Purkinje cell (primary cell): Measurements from ENCODE around the gene JAZF1. TPM values are rescaled to one million over a fixed set of nuclear protein-coding genes. Genes with fewer than 3 reads are reported as not detected.

Experiments
- polyA plus RNA-seq: library from polyadenylated mRNA; unstranded; fragments of >200 nt; fragmentation: Nextera tagmentation; gene quantifications from 2 replicates; pipeline ENCODE4 v1.2.1, GENCODE V29; 2014

The JAZF1 gene
- polyA plus RNA-seq = 1.2 and 13.2 TPM in 2 replicates

GRCh38 chr7:28180364-28181147 is at the start of gene JAZF1:
Gene JAZF1 (minus strand): TSS chr7:28180795.

Other genes with a start within 250 kb of the JAZF1 start
- gene CREB5, start 231.7 kb upstream of the JAZF1 start, polyA plus RNA-seq = 3.1 and 4.1 TPM in 2 replicates